HG03521 (cell line): ENCODE results near the gene HP1BP3.
A peak's percentile ranks its signal among the peaks of the same experiment; 100 is the strongest.

Experiments
- ATAC-seq: cut with Tn5 transposase; IDR thresholded peaks from one replicate; pipeline ENCODE4 v1.9.1; 2021; ENCODE audit warnings: mild to moderate bottlenecking, moderate library complexity; ENCODE audit not compliant: unreplicated experiment

Gene HP1BP3

GRCh38 chr1:20771780-20772179 is 15.3 kb downstream of the HP1BP3 start:
- no peak for ATAC-seq

DNA sequence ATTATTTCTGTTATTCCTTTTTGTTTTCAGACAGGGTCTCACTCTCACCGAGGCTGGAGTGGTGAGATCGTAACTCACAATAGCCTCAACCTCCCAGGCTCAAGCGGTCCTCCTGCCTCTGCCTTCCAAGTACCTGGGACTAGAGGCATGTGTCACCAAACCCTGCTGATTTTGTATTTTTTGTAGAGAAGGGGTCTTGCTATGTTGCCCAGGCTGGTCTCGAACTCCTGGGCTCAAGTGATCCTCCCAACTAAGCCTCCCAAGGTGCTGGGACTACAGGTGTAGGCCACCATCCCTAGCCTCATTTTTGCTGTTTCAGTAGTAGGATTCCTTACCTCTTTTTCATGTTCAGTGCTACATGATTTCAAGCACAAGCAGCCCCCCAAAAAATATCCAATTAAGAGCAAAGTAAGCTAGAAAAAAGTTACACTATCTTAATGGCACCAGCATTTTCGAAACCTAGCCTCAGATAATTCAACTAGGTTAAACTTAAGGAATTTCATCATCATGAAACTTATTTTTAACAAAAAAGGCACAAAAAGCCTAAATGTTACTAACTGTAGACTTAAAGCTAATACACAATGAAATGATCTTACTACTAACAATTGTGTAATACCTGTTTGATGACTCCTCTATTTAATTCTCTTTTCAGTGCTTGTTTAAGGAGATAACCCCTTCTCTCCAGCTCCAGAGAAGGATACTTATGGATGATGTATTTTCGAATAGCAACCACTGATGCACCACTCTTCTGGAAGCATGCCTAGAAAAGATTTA is 16.6 kb downstream of the HP1BP3 start:
- ATAC-seq, result no peak

GRCh38 chr1:20767271-20767670 is 19.8 kb downstream of the HP1BP3 start:
- ATAC-seq, result no peak

DNA sequence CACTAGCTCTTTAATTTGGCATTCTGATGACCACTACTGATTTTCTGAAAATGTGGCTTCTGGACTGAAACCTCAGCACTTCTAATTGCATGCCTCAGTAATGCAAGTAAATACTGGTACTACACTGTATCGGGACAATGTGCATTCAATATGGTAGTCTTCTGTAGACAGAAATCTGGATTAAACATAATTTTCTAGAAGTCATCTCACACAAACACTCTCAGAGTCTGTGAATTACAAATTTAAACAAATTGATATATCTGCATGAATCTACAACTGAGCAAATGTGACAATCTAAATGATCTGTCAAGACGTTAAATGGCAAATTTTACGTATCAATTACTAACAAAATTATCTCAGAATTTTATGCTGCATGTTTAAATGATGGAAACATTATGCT is 23.7 kb downstream of the HP1BP3 start:
- no peak for ATAC-seq

- no peak for ATAC-seq
Observed at GRCh38 chr1:20760322-20760721, 26.8 kb downstream of the HP1BP3 start.

DNA sequence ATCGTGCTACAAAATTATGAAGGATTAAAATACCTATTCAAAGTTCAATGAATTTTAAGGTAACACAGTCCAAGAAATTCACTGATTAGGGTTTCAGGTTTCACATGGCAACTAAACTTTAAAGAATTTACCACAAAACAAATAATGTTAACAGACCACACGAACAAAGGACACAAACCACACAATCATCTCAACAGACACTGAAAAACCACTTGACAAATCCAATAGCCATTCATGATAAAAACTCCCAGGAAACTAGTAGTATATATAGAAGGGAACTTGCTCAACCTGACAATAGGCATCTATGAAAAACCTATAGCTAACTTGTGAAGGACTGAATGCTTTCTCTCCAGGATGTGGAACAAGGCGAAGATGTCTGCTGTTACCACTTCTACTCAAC is 33.5 kb downstream of the HP1BP3 start:
- no peak for ATAC-seq

- ATAC-seq, result no peak
Observed at GRCh38 chr1:20751462-20751990, 35.6 kb downstream of the HP1BP3 start.

- ATAC-seq, result no peak
Observed at GRCh38 chr1:20742671-20743070, 44.4 kb downstream of the HP1BP3 start.

- ATAC-seq, result no peak
Observed at GRCh38 chr1:20740781-20741180, 46.3 kb downstream of the HP1BP3 start.

GRCh38 chr1:20739225-20739624 is 47.9 kb downstream of the HP1BP3 start:
- ATAC-seq, result no peak

- no peak for ATAC-seq
Observed at GRCh38 chr1:20735581-20736111, 51.5 kb downstream of the HP1BP3 start.

GRCh38 chr1:20733360-20733975 is 53.6 kb downstream of the HP1BP3 start:
- no peak for ATAC-seq

- ATAC-seq, result peak; percentile 50
Observed at GRCh38 chr1:20732588-20733359, 54.3 kb downstream of the HP1BP3 start, which contains the start of gene SH2D5. Gene SH2D5 (minus strand): TSS chr1:20732703. CDS start chr1:20728044, 4,659 bp downstream.

GRCh38 chr1:20732071-20732587 is 55.0 kb downstream of the HP1BP3 start:
- ATAC-seq, result peak; percentile 52

- ATAC-seq, result no peak
Observed at GRCh38 chr1:20731057-20731991, 55.8 kb downstream of the HP1BP3 start.

DNA sequence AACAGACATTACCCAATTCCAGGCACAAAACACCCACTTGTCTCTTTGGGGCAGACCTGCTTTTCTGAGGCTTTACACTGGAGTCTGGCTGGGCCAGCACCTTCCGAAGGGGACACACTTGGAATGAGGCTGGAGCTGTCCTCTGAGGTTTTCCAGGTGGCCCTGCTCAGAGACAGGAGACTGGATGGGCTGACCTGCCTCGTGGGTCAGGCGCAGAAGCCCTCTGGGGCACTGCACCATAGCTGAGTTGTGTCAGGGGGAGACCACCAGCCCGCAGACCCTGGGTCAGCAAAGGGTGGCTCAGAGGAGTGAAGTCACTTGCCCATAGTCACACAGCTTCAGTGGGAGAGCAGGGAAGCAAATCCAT is 56.4 kb downstream of the HP1BP3 start:
- ATAC-seq, result no peak

DNA sequence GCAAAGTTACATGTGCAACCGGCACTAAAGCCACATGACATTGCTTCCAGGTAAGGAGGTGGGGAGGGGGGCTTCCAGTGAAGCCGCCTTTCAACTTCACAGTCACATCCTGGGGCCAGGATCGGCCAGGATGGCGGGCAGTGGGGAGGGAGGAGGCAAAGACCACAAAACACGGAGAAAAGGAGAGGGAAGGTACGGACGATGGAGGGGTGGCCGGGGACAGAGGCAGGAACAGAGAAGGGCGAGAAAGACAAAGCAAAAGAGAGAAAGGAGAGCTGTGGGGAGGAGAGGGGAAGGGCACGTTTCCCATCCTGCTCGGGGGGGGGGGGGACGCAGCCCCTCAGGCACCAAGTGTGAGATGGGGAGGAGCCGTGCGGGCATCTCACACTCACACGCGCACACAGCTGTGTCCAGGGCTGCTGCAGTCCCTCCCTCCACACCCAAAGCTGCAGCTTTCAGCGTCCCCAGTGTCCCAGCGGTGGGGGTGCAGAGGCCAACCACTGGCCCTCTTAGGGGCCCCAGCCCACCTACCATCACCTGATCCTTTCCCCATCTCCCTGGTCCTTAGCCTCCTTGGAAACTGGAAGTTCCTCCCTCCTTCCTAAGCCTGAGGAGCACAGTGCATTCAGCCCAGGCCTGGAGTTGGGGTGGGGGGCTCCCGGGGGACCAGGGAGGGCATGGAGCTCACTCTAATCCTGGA is 57.0 kb downstream of the HP1BP3 start:
- ATAC-seq, result no peak

DNA sequence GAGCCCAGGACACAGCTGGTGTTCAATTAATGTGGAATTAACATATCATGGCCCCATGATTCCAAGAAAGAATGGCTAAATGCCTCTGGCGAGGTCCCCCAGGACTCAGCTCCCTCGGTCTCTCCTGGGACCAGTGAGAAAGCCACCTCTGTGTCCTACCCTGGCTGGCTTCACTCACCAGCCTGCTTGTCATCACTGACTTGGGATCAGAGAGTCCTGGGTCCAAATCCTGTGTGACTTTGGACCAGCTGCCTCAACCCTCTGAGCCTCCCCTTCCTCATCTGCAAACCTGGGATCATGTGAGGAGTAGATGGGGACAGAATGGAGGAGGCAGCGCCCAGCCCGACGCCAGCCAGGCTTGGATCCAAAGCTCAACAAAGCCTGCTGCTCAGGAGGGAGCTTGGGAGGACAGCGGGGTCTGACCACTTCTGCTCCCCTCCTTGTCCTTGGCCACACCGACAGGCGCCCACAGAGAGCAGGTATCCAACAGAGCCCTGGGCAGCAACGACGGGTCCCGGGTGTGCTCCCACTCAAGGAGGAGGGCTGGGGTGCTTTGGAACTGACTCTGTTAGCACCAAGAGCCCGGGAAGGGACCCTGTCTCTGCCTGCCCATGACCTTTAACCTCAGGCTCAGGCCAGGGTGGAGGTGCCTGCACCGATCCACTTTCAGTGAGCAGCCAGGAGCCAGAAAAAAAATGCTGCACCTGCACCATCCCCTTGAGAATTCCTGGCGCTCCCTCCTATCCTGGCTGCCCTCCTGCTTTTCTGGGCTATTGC is 57.8 kb downstream of the HP1BP3 start:
- no peak for ATAC-seq
